ENCODE data around the gene AQP6. TPM values are rescaled to one million over a fixed set of nuclear protein-coding genes. Genes with fewer than 3 reads are reported as not detected.
A peak's percentile ranks its signal among the peaks of the same experiment; 100 is the strongest.

AQP6 gene
- total RNA-seq, 1 experiment from 2014 or later = 0.09 TPM

DNA sequence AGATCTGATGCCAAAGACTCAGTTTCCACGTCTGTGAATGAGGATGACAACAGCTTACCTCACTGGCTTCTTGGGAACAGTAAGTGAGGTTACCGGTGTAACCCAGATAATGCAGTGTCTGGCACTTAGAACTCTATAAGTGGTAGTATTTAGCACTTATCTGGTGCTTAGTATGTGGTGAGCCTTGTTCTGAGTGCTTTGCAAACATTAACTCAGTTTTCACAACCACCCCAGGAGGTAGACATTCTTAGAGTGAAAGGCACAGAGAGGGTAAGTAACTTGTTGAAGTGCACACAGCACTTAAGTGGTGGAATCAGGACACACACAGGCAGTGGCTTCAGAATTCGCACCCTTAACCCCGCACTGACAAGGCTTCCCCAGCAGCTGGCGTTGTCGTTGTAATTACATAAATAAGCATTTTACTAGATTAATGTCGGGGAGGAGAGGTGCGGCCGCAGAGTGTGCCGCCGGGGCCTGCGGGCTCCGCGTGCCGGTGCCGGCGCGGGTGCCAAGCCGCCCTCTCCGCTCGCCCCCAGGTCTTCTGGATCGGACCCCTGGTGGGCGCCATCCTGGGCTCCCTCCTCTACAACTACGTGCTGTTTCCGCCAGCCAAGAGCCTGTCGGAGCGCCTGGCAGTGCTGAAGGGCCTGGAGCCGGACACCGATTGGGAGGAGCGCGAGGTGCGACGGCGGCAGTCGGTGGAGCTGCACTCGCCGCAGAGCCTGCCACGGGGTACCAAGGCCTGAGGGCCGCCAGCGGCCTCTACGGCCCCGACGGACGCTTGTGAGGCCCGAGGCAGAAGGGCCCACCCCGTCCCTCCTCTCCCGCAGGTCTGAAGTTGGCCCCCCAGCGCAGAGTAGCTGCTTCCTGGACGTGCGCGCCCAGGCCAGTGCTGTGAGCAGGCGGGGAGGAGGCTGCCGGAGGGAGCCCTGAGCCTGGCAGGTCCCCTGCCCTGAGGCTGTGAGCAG, 17.6 kb upstream of the AQP6 start:
- H3K4ac ChIP-seq (ENCODE audit: low read depth, low read length) = no peak overlapping the region
- no peak overlapping the region for H3K9ac ChIP-seq (ENCODE audit: extremely low read depth, insufficient read length, low read length)
- H3K79me1 ChIP-seq (ENCODE audit: insufficient read depth, low read depth, low read length, poor library complexity, severe bottlenecking) = no peaks in the 10 kb centered on the region
- TF ChIP-seq, protein P1, sequence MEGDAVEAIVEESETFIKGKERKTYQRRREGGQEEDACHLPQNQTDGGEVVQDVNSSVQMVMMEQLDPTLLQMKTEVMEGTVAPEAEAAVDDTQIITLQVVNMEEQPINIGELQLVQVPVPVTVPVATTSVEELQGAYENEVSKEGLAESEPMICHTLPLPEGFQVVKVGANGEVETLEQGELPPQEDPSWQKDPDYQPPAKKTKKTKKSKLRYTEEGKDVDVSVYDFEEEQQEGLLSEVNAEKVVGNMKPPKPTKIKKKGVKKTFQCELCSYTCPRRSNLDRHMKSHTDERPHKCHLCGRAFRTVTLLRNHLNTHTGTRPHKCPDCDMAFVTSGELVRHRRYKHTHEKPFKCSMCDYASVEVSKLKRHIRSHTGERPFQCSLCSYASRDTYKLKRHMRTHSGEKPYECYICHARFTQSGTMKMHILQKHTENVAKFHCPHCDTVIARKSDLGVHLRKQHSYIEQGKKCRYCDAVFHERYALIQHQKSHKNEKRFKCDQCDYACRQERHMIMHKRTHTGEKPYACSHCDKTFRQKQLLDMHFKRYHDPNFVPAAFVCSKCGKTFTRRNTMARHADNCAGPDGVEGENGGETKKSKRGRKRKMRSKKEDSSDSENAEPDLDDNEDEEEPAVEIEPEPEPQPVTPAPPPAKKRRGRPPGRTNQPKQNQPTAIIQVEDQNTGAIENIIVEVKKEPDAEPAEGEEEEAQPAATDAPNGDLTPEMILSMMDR (conservative IDR thresholded peaks at IDR 0.05) = no peak
- H2AK5ac ChIP-seq (ENCODE audit: insufficient read length, low read length) = no peak overlapping the region
- H3K36me3 Mint-ChIP-seq (ENCODE audit: insufficient read depth in 1 of 3, low read depth in 3 of 3) = no peaks in the 10 kb centered on the region; a peak in 1 of 7 replicates
- H3K9me3 ChIP-seq (ENCODE audit: control insufficient read depth, low read depth, low read length) = no peaks in the 10 kb centered on the region
- no peaks in the 10 kb centered on the region for H3K79me2 ChIP-seq (ENCODE audit: insufficient read depth, low read length)
- H4K8ac ChIP-seq (replicated peaks; ENCODE audit: insufficient read length, low read depth, low read length) = no peak overlapping the region
- H2BK5ac ChIP-seq (ENCODE audit: insufficient read length, low read length) = no peak overlapping the region
- no peak overlapping the region for H2BK15ac ChIP-seq (ENCODE audit: low read depth, low read length)
- no peak overlapping the region for H3K23ac ChIP-seq (ENCODE audit: insufficient read length, low read depth, low read length)
- H3K23me2 ChIP-seq (ENCODE audit: insufficient read length, low read depth, low read length, poor library complexity, severe bottlenecking) = no peaks in the 10 kb centered on the region
- H3K27ac Mint-ChIP-seq = no peak overlapping the region
- H3K18ac ChIP-seq (ENCODE audit: insufficient read length, low read depth, low read length) = no peak overlapping the region
- no peak overlapping the region; a peak in 1 of 5 replicates for H3K4me3 Mint-ChIP-seq
- no CpG with 5 or more reads among the region's 53 CpGs for WGBS (ENCODE audit: extremely low coverage, insufficient read length, low lambda C conversion rate)
- H3K56ac ChIP-seq (ENCODE audit: insufficient read length, low read depth, low read length) = no peak overlapping the region
- H3T11ph ChIP-seq (ENCODE audit: low read length) = no peak overlapping the region
- no peak overlapping the region for H2AFZ ChIP-seq (ENCODE audit: low read length)
- H2BK20ac ChIP-seq (ENCODE audit: low read depth, low read length, poor library complexity, severe bottlenecking) = no peak overlapping the region
- no peak overlapping the region for H3K27ac ChIP-seq (ENCODE audit: insufficient read length, low read depth, low read length)
- H3K14ac ChIP-seq (ENCODE audit: insufficient read depth, low read length) = no peak overlapping the region
- H2BK120ac ChIP-seq (ENCODE audit: low read depth, low read length, poor library complexity, severe bottlenecking) = no peak overlapping the region
- peaks cover 6% of the 10 kb centered on the region; the same call in 1 of the 2 replicates for H3K4me1 ChIP-seq (ENCODE audit: insufficient read depth, low read length)
- H2BK12ac ChIP-seq (ENCODE audit: insufficient read length, low read depth, low read length) = no peak overlapping the region
- DNase-seq = peak; percentile 78
- peaks cover 1% of the 10 kb centered on the region; the same call in 1 of the 2 replicates for H3K27me3 ChIP-seq (ENCODE audit: insufficient read depth, low read length)
- no peak overlapping the region for H4K5ac ChIP-seq (ENCODE audit: insufficient read length, low read depth, low read length)
- peaks cover 20 to 26% of the 10 kb centered on the region in 2 experiments for H3K4me1 Mint-ChIP-seq
- no peak overlapping the region for H4K91ac ChIP-seq (ENCODE audit: insufficient read length, low read depth, low read length)
- H3K4me2 ChIP-seq (ENCODE audit: insufficient read depth, insufficient read length, low read length) = no peak overlapping the region
- no peaks in the 10 kb centered on the region for H4K20me1 ChIP-seq (ENCODE audit: control insufficient read depth, insufficient read depth, insufficient read length)
- H3K9me3 Mint-ChIP-seq = no peaks in the 10 kb centered on the region
- H3K27me3 Mint-ChIP-seq (ENCODE audit: low read depth) = peaks cover 35% of the 10 kb centered on the region

Measured in H9 (cell line).